B cell (primary cell): ENCODE results near the gene FUBP3. TPM values are rescaled to one million over a fixed set of nuclear protein-coding genes. Genes with fewer than 3 reads are reported as not detected.

Experiments used
- ATAC-seq: fragments of 200-7000 bp; cut with Tn5 transposase; one replicate; pipeline ENCODE4 v1.10.0; 2021; ENCODE audit warnings: low read depth, mild to moderate bottlenecking, moderate number of reproducible peaks, moderate library complexity
- CTCF ChIA-PET: fragments of 350-600 bp; sonication (Branson Sonifier 250); formaldehyde crosslinking; loops from one replicate; lab custom pipeline; 2021; ENCODE audit warnings: antibody characterized with exemption, inconsistent platforms; lab: Charles Lee
- POLR2A ChIA-PET: fragments of 350-600 bp; sonication (Branson Sonifier 250); formaldehyde crosslinking; loops from one replicate; lab custom pipeline; 2021; ENCODE audit warnings: antibody characterized with exemption; lab: Charles Lee
- DNase-seq: peaks from one replicate; pipeline ENCODE4 v3.0.0; 2013
- H2AFZ ChIP-seq: 2 replicates; pipeline ENCODE4 v1.6.1; 2012; ENCODE audit warnings: mild to moderate bottlenecking, low read depth, low read length; ENCODE audit not compliant: insufficient read depth, poor library complexity, severe bottlenecking
- H3K27ac ChIP-seq, 2 donors: 1 replicate in 1 of 2; 2 replicates in 1 of 2; pipeline ENCODE4 v1.5.1; 2012 to 2013; ENCODE audit warnings: low read length in 2 of 2, mild to moderate bottlenecking in 2 of 2, moderate library complexity in 1 of 2
- H3K27me3 ChIP-seq, 4 experiments: fragments of 200-600 bp in 1 of 4; sonication (generic) in 1 of 4; replicated peaks in 1 of 4; 1 replicate in 2 of 4; 2 replicates in 2 of 4; pipeline versions ENCODE4 v1.6.1 to v1.7.0; 2013 to 2016; ENCODE audit warnings: low read length in 3 of 4, mild to moderate bottlenecking in 2 of 4, mixed read lengths in 1 of 4, moderate library complexity in 1 of 4; ENCODE audit not compliant: insufficient read depth in 4 of 4, control insufficient read depth in 3 of 4; ENCODE audit errors: control extremely low read depth in 1 of 4
- H3K36me3 ChIP-seq, 2 experiments: replicated peaks in 1 of 2; 1 replicate in 1 of 2; 2 replicates in 1 of 2; pipeline versions ENCODE4 v1.6.1 to v1.7.1; 2013; ENCODE audit warnings: low read length in 1 of 2; ENCODE audit not compliant: insufficient read depth in 2 of 2, control insufficient read depth in 1 of 2; ENCODE audit errors: control extremely low read depth in 1 of 2, extremely low read depth in 1 of 2
- H3K4me1 ChIP-seq, 2 donors: fragments of 200-600 bp in 1 of 2; sonication (generic) in 1 of 2; 1 replicate in 1 of 2; 2 replicates in 1 of 2; pipeline versions ENCODE4 v1.5.1 to v1.6.1; 2013 to 2017; ENCODE audit warnings: low read length in 2 of 2; ENCODE audit not compliant: control insufficient read depth in 2 of 2, insufficient read depth in 2 of 2
- H3K4me2 ChIP-seq: replicated peaks from 2 replicates; pipeline ENCODE3; 2012; ENCODE audit warnings: mild to moderate bottlenecking, low read depth, low read length; ENCODE audit not compliant: poor library complexity, severe bottlenecking
- H3K4me3 ChIP-seq, 5 experiments: fragments of 200-600 bp in 1 of 5; sonication (generic) in 1 of 5; 1 replicate in 3 of 5; 2 replicates in 2 of 5; pipeline versions ENCODE4 v1.5.1 to v1.7.0; 2011 to 2016; ENCODE audit warnings: low read length in 4 of 5, mild to moderate bottlenecking in 4 of 5, low read depth in 2 of 5, control low read depth in 1 of 5, moderate library complexity in 1 of 5; ENCODE audit not compliant: insufficient read depth in 1 of 5; ENCODE audit errors: control extremely low read depth in 1 of 5, extremely low read depth in 1 of 5
- H3K79me2 ChIP-seq: fragments of 200-600 bp; sonication (generic); one replicate; pipeline ENCODE4 v1.6.0; 2016; ENCODE audit warnings: low read length; ENCODE audit not compliant: control insufficient read depth, insufficient read depth
- H3K9ac ChIP-seq: fragments of 200-600 bp; sonication (generic); 2 replicates; pipeline ENCODE4 v1.6.1; 2017; ENCODE audit warnings: mild to moderate bottlenecking, low read length, moderate library complexity
- H3K9me3 ChIP-seq, 3 donors: one replicate each; pipeline versions ENCODE4 v1.6.1 to v1.7.1; 2013; ENCODE audit warnings: low read length in 2 of 3; ENCODE audit not compliant: control insufficient read depth in 2 of 3, insufficient read depth in 1 of 3; ENCODE audit errors: control extremely low read depth in 1 of 3
- H4K20me1 ChIP-seq: 2 replicates; pipeline ENCODE4 v1.6.0; 2012; ENCODE audit warnings: mild to moderate bottlenecking, low read length; ENCODE audit not compliant: insufficient read depth, control insufficient read depth, poor library complexity, severe bottlenecking
- H3K27ac Mint-ChIP-seq: one replicate; pipeline ENCODE4 v1.8.0; 2021; ENCODE audit warnings: mixed read lengths
- H3K27me3 Mint-ChIP-seq: one replicate; pipeline ENCODE4 v1.8.0; 2021; ENCODE audit warnings: mixed read lengths
- H3K4me1 Mint-ChIP-seq: one replicate; pipeline ENCODE4 v1.8.0; 2021; ENCODE audit warnings: mixed read lengths
- H3K4me3 Mint-ChIP-seq: one replicate; pipeline ENCODE4 v1.8.0; 2021; ENCODE audit warnings: mixed read lengths
- H3K9me3 Mint-ChIP-seq: one replicate; pipeline ENCODE4 v1.8.0; 2022; ENCODE audit warnings: mixed read lengths; ENCODE audit not compliant: insufficient read depth
- CTCF ChIP-seq: fragments of 200-600 bp; IDR thresholded peaks from one replicate; pipeline ENCODE4 v1.8.0; 2022; ENCODE audit warnings: antibody characterized with exemption, mild to moderate bottlenecking
- EZH2 ChIP-seq: IDR thresholded peaks from 2 replicates; pipeline ENCODE4 v1.6.1; 2012; ENCODE audit warnings: borderline replicate concordance, low read depth, mild to moderate bottlenecking, moderate library complexity, low read length; ENCODE audit not compliant: insufficient read depth, poor library complexity, severe bottlenecking
- WGBS: methylation state at CpG from one replicate; pipeline ENCODE4 v1.1.5; 2013; ENCODE audit warnings: missing lambda C conversion rate; ENCODE audit not compliant: insufficient coverage; 5-methylcytosine and 5-hydroxymethylcytosine counted together
- intact Hi-C: fragments of 100-400 bp; cut with micrococcal nuclease; formaldehyde crosslinking; loops from one replicate; pipeline ENCODE4 v1.10.0; 2022
- polyA plus RNA-seq: library from polyadenylated mRNA; depleted of rRNA; stranded (reverse); fragments of >200 nt; gene quantifications from 2 replicates; pipeline ENCODE4 v1.2.3, GENCODE V29; 2012
- total RNA-seq, 2 donors: library from RNA; stranded (reverse); fragments of 120-200 nt in 1 of 2; gene quantifications; 1 replicate in 1 of 2; 2 replicates in 1 of 2; pipeline versions ENCODE4 v1.2.3 to v1.2.4, GENCODE V29; 2013 to 2022

FUBP3 gene
- total and polyA plus RNA-seq, 2 donors (not counting 1 experiment from before 2014, with no cell fraction given), result 45.7 to 79.4 TPM

GRCh38 chr9:130593020-130593419 lies 13.6 kb downstream of the FUBP3 start:
- H3K9me3 ChIP-seq, result no peaks in the 10 kb centered on the region
- H2AFZ ChIP-seq, result no peak overlapping the region
- H4K20me1 ChIP-seq, result peaks cover 60% of the 10 kb centered on the region
- WGBS, result 83% methylated on average over 2 of the region's 2 CpGs
- H3K27ac ChIP-seq, result no peak overlapping the region
- TF ChIP-seq CTCF (no peak), EZH2 (no peak)
- no peak overlapping the region for H3K4me3 ChIP-seq
- H3K27ac Mint-ChIP-seq, result no peak overlapping the region
- peaks cover 52% of the 10 kb centered on the region for H3K79me2 ChIP-seq
- CTCF ChIA-PET, result no interaction called here
- H3K4me1 Mint-ChIP-seq, result peaks cover 7% of the 10 kb centered on the region
- H3K9me3 Mint-ChIP-seq, result no peaks in the 10 kb centered on the region
- peaks cover 14 to 33% of the 10 kb centered on the region in 2 experiments for H3K36me3 ChIP-seq
- ATAC-seq (no peak), DNase-seq (no peak)
- no peaks in the 10 kb centered on the region for H3K27me3 Mint-ChIP-seq
- H3K4me2 ChIP-seq, result no peak overlapping the region
- H3K27me3 ChIP-seq, result no peaks in the 10 kb centered on the region
- POLR2A ChIA-PET, result no interaction called here
- no peaks in the 10 kb centered on the region for H3K4me1 ChIP-seq
- no peak overlapping the region for H3K9ac ChIP-seq
- intact Hi-C loops, result no loop called here
- no peak overlapping the region for H3K4me3 Mint-ChIP-seq

- Histone ChIP-seq H3K36me3 (peaks cover 15 to 39% of the 10 kb centered on the region in 2 experiments), H3K79me2 (peaks cover 23% of the 10 kb centered on the region), H3K9me3 (no peaks in the 10 kb centered on the region), H4K20me1 (peaks cover 31% of the 10 kb centered on the region), H2AFZ (no peak overlapping the region), H3K4me3 (no peak overlapping the region), H3K4me2 (no peak overlapping the region), H3K9ac (no peak overlapping the region), H3K27ac (no peak overlapping the region), H3K4me1 (no peaks in the 10 kb centered on the region), H3K27me3 (no peaks in the 10 kb centered on the region)
- Mint-ChIP-seq H3K9me3 (no peaks in the 10 kb centered on the region), H3K27ac (no peak overlapping the region), H3K4me1 (no peaks in the 10 kb centered on the region), H3K4me3 (no peak overlapping the region), H3K27me3 (no peaks in the 10 kb centered on the region)
- intact Hi-C loops, result no loop called here
- DNase-seq (no peak), ATAC-seq (no peak)
- TF ChIP-seq EZH2 (no peak), CTCF (no peak)
- CTCF ChIA-PET, result no interaction called here
- 100% methylated on average over 1 of the region's 4 CpGs for WGBS
- POLR2A ChIA-PET, result no interaction called here
These were observed 17.9 kb downstream of the FUBP3 start for GRCh38 chr9:130597228-130597627.
